GM19025 (cell line): ENCODE data around the gene FOXJ3.

Experiments used
- ATAC-seq: cut with Tn5 transposase; IDR thresholded peaks from one replicate; pipeline ENCODE4 v1.9.1; 2021; ENCODE audit warnings: mild to moderate bottlenecking, low read depth, moderate library complexity; ENCODE audit not compliant: unreplicated experiment

FOXJ3 gene

DNA sequence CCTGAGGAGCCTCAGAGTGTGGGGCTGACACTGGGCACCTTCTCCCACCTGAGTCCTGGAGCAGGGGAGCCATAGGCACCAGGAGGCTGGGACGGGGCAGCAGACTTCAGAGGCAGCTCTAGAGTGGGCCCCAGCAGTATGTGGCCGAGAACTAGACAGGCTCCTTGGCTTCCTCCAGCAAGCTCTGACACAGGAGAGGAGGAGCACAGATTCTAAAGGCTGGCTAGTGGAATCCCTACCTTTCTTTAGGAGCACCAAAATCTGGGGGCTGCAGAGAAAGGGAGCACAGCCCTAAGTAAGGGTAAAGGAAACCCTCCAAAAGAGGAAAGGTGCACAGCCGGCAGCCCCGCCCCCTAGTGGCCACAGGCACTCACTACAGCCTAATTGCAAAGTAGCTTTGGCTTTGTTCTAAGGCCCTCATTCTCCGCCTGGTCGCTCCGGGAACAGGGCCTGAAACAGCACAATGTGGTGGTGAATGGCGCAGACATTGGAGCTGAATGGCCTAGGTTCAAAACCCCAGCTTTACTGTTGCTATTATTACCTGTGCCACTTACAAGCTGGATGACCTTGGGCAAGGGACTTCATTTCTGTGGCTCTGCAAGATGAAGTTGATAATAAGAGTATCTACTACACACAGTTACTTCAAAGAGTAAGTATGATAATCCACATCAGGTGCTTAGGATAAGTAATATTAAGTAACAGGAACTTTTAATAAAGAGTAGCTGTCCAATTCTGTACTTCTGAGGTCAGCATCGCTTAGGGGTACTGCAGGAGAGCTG lies 161.7 kb downstream of the FOXJ3 start:
- no peak for ATAC-seq

- ATAC-seq: no peak
Measured at GRCh38 chr1:42172381-42173133, 162.5 kb downstream of the FOXJ3 start.

- ATAC-seq: no peak
Measured at GRCh38 chr1:42171679-42172266, 163.3 kb downstream of the FOXJ3 start.

DNA sequence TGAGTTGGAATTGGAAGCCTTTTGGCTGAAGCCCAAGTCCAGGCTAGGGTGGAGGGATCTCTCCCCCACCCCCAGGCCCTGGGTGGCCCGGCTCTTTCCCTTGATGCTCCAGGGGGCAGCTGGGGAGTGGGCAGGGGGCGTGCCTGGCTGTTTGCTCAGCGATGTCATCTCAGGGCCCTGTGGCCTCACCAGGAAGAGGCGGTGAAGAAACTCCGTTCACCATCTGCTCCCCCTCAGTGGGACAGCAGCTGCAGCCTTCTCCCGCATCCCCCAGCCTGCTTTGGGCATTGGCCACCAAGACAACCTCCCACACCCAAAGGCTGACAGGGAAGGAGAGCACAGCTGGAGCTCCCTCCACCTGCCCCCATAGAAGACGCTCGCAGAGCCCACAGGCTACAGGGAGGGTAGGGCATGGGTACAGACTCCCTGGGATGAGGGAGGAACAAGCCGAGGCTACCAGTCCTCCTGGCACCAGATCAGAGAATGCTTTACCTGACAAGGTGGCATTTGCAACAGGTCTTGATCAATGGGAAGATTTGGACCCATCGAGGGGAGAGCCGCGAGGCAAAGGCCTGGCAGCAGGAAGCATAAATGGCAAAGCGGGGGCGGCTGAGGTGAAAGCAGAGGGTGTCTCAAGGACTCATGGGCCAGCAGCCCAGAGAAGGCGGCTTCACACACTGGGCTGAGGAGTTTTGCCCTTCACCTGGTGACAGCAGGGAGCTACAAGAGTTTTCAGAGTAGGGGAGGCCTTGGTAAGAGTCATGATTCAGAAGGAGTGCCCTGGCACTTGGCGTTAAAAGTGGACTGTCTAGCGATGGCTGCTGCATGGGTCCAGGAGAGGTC lies 164.0 kb downstream of the FOXJ3 start:
- no peak for ATAC-seq

- no peak for ATAC-seq
Measured at GRCh38 chr1:42168763-42169162, 166.3 kb downstream of the FOXJ3 start.

GRCh38 chr1:42168391-42168670 lies 166.7 kb downstream of the FOXJ3 start:
- no peak for ATAC-seq

DNA sequence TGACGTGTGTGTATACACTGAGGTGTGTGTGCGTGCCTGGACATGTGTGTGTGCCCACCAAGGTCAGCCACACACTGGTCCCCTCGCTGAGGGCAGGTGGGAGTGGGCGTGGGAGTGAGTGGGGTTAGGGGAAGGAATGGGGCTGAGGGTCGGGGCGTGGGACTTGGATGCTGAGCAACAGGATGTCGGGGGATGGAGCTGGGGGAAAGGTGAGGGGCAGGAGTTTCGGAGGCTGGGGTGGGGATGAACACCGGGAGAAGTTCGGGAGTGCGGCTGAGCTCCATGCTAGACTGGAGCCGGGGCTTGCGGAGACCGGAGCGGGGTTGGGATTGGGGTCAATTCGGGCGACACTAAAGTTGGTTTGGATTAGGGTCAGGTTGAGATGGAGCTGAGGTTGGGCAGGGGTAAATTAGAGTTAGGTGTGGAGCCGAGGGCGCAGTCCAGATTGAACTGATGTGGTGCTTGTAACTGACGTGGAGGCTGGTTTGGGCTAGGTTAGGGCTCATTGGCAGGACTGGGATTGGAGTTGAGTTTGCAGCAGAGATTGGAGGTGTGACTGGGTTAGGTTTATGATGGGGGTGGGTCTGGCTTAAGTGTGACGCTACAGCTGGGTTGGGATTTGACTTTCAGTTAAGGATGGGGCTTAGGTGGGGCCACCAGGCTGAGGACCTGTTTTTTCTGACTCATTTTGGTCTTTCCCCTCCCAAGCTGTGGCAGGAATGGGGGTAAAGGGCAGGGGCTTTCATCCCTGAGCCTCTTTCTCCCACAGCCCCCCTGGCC lies 167.2 kb downstream of the FOXJ3 start:
- no peak for ATAC-seq

- no peak for ATAC-seq
Measured at GRCh38 chr1:42165511-42166210, 169.4 kb downstream of the FOXJ3 start.

GRCh38 chr1:42164551-42165420 lies 170.2 kb downstream of the FOXJ3 start, which contains the start of gene GUCA2A:
Gene GUCA2A, minus strand, starts transcription at chr1:42164745. Its CDS starts 33 bp downstream, at chr1:42164712.
- no peak for ATAC-seq

DNA sequence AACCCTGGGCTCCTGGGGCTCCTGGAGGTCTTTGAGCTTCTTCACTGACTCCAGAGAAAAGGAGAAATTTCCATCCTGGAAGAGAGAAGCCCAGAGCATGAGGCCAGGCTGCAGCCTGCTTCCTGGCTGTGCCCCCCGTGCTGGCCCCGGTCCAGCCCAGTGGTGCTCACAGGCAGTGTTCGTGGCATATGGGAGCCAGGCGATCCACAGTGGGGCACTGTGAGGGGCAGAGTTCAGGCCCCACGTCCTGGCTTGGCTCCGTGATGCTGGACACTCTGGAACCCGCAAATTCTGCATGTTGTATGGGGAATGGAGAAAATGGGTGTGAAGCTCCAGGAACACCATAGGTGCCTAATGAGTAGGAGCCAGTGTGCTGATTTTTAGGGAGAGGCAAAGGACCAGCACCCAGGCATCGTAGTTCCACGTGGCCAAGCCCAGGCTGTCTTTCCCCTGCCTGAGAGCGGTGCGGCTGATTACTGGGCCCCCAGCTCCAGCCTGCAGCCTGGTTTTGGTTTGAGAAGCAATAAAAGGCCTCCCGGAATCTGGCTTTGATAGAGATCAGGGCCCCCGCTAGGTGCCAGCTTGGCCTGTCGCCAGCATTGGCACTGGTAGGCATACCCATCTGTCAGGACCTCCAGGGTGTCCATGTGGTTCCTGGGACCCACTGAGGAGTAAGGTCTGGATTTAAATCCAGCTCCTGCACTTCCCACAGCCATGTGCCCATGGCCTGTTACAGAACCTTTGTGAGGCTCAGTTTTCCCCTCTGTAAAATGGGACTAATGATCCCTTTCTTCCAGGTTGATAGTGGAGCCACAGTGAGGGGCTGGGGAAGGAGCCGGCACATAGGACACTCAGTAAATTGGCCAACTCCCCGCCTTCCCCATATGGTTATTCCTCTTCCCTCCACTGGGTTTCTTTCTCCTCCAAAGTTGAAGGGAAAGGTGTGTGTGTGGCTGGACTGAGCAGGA lies 171.2 kb downstream of the FOXJ3 start:
- no peak for ATAC-seq

DNA sequence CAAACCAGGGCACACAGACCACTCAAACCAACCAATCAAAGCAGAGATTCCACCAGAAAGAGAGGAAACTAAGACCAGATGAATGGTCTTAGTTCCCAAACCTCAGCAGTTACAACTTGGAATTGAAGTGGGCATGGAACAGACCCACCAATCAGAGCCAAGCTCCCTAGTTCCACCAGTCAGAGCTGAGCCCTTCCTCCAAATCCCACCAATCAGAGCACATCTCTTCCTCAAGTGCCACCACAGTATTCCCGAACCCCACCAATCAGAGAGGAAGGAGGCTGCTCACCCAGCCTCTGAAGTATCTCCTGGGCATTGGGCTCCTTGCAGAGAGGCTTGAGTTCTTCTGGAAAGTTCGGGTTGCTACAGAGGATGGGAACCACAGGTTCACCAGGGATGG lies 171.9 kb downstream of the FOXJ3 start:
- ATAC-seq: no peak

DNA sequence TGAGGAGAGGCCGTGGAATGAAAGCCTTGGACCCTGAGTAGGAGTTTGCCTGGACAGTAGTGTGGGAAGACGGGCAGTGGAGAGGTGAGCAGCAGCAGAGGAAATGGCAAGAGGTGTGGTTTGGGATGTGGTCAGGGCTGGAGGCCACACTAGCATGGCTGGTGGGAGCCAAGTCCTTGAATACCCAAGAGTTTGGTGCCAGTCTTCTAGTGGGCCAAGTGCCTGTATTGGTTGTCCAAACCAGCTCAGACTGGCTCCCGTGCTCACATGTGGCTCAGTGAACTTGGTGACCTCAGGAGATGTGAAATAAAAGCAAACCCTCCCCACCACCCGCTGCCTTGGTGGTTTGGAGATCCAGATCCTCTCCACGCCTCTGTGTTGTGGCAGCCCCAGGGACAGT lies 172.9 kb downstream of the FOXJ3 start:
- no peak for ATAC-seq

GRCh38 chr1:42158189-42158588 lies 176.8 kb downstream of the FOXJ3 start:
- no peak for ATAC-seq

GRCh38 chr1:42157667-42158066 lies 177.4 kb downstream of the FOXJ3 start:
- ATAC-seq: no peak

GRCh38 chr1:42155362-42155761 lies 179.7 kb downstream of the FOXJ3 start:
- ATAC-seq: no peak

GRCh38 chr1:42154685-42155084 lies 180.3 kb downstream of the FOXJ3 start:
- no peak for ATAC-seq

GRCh38 chr1:42153624-42154023 lies 181.4 kb downstream of the FOXJ3 start:
- ATAC-seq: no peak
